ENCODE results near the gene DISC1.
A peak's percentile ranks its signal among the peaks of the same experiment; 100 is the strongest.
"Not testable (repeated sequence)": the region's sequence is repeated elsewhere in the genome, so short reads cannot be mapped to it uniquely, and the experiment has no call there.

The DISC1 gene

DNA sequence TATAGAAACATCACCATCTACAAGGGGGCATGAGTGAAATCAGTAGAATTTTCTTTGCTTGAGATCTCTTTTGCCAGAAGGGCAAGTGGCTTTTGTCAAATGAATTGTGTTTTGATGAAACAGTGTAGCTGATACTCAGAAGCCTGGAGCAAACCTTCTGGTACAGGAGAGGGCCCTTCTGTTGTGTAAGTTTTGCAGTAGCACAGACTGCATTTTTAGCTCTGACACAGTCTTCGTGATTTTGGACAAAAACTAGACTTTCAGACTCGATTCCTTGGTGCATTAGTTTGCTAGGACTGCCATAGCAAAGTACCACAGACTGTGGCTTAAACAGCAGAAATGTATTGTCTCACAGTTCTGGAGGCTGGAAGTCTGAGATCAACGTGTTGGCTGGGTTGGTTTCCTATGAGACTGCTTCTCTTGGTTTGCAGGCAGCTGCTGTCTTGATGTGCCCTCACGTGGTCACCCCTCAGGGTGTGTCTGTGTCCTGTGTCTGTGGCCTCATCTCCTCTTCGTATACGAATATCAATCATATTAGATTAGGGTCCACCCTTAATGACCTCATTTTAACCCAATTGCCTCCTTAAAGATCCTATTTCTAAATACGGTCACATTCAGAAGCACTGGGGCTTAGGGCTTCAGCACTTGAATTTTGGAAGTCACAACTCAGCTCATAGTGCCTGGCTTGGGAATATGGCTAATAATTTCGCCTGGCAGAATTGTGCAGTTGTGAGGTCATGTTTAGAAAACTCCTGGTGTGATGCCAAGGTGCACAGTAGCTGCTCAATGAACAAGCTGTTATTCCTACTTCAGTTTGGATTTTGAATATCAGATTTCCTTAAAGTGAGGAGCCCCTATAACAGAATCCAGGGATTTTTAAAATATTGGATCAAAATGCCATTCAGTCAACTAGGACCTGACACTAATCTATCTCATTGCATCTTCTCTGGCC is 21.2 kb upstream of the DISC1 start:
- DNase-seq (ENCODE audit: low read depth in 2 of 2): no peak

DNA sequence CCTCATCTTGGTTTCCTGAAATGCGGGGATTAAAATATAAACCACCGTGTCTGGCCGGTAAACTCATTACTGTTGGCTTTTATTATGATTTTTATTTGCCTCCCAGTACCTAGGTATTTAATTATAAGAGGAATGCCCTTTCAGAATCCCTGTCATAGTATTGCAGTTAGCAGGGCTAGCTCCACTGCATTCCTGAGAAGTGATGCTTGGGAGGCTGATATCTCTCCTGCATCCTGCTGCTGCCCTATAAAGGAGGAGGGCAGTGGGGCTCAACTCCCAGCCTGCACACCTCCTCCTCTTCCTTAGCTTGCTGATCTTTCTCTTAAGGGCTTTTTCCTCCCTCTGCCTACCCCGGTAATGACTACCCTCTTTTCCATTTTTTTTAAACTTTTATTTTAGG is 19.9 kb upstream of the DISC1 start:
- no peak for DNase-seq (ENCODE audit: low read depth in 2 of 2)

DNA sequence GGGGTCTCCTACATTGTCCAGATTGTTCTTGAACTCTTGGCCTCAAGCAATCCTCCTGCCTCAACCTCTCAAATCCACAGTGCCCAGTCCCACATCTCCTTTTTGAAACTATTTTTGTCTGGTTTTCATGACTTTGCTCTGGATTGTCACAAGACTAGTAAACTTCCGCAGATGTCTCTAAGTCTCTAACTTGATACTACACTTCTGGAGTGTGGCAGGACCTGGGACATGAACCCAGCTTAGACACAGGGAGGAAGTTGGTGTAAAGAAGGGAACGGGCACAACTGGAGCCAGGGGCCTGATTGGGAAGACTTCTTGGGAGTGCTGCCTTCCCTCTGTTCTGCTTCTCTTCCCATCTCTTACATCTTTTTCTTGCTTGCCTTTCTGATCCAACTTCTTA is 16.2 kb upstream of the DISC1 start:
- DNase-seq (ENCODE audit: low read depth in 2 of 2): no peak

DNA sequence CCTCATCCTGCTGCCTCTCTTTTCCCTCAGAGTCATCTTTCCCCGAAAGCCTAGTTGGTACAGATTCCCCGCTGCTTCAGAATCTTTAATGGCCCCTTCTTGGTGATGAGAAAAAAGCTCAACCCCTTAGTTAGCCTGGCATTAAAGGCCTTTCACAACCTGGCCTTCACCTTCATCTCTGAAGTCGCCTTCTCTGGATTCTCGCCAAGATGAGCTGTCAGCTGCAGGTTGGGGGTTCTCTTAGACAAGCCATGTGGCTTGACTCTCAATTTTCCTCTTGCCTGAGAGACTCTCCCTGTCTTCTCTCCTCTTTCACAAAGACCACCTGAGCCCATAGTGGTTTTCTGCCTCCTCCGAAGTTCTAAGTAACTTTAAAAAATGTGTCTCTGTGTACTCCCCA is 15.5 kb upstream of the DISC1 start:
- DNase-seq (ENCODE audit: low read depth in 2 of 2): no peak

DNA sequence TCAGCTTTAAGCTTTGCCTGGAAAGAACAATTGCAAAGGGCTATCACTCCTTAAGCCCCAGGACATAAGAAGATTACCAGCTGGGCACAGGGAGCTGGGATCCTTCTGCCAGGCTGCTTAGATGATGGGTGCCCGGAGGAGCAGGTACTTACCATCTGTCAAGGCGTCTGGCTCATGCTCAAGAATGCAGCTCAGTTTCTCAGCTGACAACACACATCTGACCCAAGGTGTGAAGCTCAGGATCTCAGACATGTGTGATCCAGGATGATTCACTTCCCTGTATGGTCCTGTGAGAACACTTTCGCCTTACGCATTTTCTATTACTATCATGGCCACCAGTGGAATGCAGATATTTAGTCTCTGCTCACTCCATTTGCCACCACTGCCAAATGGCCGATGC is 14.7 kb upstream of the DISC1 start:
- DNase-seq (ENCODE audit: low read depth in 2 of 2): no peak

DNA sequence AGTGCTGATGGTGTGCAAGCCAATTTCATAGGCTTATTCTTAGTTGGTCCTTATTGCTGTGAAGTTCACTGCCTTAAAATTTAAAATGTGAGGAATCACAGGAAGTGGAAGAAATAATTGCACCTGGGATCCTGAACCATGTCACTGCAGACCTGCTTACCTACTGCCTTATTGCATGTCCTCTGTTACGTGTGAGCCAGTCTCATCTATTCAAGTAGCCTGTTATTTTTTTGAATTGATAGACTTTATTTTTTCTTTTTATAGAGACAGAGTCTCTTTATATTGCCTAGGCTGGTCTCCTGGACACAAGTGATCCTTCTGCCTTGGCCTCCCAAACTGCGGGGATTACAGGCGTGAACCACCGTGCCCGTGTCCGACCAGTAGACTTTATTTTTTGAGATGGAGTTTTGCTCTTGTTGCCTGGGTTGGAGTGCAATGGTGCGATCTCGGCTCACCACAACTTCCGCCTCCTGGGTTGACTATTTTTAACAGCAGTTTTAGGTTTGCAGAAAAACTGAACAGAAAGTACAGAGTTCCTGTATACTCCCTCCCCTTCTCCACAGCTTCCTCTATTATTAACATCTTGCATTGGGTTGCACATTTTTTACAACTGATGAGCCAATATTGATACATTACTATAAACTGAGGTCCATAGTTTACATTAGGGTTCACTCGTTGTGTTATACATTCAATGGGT is 14.0 kb upstream of the DISC1 start:
- DNase-seq (ENCODE audit: low read depth in 2 of 2): no peak

DNA sequence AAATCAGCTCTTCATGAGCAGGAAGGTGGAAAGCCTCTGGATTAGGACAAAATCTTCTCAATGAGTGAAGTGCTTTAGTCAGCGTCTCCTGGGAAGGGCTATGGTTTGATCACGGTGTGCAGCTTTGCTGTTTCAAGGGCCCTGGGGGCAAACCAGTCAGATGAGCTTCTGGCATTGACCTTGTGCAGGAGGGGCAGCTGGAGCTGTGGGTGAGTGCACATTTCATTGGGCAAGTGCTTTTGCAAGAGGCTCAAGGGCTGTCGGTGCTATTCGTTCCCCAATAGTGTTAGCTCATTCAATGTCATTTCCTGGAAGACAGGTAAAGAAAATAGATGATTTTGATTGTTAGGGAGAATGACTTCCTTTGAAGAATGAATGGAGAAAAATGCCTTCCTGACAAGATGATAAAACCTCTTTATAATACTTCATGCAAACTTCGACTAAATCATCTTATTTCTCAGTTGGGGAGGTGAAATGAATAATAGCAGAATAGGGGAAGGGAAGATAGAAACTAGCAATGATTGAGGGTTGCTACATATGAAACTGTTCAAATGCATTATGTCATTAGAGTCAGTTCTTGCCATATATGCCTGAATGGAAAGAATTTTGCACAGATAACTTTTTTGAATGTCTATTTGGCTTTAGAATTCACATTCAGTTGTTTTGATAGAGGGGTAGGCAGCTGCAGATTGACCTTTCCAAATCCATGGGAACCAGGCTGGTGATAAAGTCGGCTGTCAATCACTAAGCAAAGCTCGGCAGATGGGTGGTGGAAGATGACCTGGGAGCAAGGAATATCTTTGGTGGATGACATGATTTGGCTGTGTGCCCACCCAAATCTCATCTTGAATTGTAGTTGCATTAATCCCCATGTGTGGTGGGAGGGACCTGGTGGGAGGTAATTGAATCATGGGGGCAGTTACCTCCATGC is 12.9 kb upstream of the DISC1 start:
- DNase-seq (ENCODE audit: low read depth in 2 of 2): no peak

DNA sequence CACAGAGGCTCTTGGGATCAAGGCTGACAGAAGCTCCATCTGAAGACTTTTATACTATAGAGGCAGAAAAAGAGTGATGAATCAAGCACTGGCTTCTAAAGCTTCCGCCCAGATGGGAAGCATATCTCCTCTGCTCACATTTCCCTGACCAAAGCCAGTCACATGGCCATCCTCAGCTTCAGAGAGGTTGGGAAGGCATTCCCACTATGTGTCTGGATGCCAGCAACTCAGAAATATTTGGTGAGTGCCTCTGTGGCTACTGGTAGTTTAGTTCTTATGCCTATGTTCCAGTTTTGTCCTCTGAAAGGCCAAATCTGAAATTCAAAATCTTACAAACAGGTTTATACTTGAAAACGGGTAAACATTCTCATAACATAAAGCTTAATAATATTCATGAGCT is 9.9 kb upstream of the DISC1 start:
- DNase-seq (ENCODE audit: low read depth in 2 of 2): no peak

DNA sequence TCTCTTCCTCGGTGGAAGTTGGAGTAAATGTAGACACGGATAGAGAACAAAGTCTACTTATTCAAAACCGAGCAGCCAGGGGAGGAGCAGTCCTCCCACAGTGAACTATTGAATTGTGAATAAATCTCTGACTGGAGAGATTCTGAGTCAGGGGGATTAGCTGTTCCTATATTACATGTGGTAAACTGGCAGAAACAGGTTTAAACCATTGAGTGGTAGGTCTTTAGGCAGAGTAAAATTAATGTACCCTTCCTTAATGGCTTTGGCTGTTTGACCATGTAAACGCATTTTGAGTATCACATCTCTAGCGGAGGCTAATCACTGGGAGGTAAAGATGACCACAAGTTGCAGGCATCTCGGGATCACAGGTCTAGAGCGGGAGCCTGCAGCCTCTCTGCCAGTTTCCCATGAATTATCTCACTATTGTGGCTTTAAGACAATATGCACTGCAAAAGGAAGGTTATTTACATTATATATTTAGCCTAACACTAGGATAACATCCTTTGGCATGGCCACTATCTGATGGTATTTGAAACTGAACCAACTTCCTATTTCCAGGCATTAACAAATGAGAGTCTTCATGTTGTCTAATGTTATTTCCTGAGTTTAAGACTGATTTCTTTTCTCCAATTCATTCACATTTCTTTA is 7.9 kb upstream of the DISC1 start:
- no peak for DNase-seq (ENCODE audit: low read depth in 2 of 2)

DNA sequence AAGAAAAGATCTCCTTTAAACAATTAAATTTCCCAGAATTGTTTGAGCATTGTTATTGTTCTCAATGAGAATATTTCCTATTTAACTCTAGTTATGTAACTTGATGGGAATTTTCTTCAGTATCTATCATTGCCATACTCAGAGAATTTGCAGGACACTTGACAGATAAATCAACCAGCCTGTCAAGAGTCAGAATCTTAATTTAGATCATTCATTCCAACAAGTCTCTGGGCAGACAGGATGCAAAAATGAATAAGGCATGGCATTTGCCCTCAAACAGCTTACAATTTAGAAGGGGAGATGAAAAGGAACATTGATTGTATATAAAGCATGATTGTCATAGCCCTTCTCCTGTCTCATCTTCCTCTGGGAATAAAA is 7.3 kb upstream of the DISC1 start:
- DNase-seq (ENCODE audit: low read depth in 2 of 2): no peak

DNA sequence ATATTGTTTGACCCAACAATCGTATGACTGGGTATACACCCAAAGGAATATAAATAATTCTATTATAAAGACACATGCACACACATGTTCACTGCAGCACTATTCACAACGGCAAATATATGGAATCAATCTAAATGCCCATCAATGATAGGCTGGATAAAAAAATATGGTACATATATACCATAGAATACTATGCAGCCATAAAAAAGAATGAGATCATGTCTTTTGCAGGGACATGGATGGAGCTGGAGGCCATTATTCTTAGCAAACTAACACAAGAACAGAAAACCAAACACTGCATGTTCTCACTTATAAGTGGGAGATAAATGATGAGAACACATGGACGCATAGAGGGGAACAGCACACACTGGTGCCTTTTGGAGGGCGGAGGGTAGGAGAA is 1.5 kb upstream of the DISC1 start:
- DNase-seq (ENCODE audit: low read depth in 2 of 2): not testable (repeated sequence)

DNA sequence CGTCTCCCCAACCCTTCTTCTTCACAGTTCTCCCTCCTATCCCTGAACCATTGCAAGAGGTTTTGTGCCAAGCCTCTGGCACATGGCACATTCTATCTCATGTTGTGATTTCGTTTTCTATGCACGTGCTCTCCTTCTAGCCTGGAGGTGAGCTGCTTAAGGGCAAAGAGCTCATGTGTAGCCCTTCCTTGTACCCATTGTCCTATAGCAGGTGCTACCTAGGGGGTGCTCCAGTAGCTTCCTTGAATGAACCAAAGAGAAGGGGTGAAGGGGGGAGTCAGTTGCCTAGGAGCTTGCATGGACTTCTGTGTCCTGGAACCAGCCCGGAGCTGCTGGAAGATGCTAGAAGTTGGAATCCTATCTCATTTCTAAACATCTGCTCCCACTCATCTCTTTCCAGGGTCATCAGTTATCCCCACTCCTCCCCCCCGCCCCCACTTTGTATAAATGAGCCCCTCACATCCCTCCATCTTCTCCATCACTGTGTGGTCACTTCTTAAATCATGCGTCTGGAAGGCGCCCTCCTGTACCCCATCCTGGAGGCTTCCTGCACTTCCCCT is 535 bp upstream of the DISC1 start:
- no peak for DNase-seq (ENCODE audit: low read depth in 2 of 2)

DNA sequence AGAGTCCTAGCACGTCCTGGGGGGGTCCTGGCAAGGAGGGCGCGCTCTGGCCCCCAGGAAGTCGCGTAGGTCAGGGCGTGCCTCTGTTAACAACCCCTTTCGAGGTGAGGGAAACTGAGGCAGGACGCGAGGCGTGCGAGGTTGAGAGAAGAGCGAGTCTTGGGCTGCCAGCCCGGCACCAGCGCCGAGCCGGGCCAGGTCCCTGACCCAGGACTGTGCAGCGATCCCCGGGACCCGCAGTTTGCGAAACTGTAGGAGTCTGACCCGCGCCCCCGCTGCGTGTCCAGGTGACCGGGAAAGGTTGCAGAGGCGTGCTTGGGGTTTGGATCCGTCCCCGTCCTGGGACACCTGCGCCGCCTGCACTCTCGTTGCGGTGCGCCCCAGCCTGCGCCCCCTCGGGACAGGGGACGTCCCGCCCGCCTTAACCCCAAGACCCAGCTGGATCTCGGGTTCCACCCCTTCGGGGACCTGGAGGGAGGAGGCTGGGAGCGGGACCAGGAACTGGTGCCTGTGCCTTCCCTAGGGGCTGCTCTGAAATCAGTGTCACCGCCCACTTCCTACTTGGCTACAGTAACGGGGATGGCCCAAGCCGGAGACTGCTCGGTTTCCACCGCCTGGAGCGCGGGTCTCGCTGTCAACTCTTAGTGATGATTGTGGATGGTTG is 493 bp downstream of the DISC1 start:
- peak in 1 of 2 experiments; percentile 32 for DNase-seq (ENCODE audit: low read depth in 2 of 2)

DNA sequence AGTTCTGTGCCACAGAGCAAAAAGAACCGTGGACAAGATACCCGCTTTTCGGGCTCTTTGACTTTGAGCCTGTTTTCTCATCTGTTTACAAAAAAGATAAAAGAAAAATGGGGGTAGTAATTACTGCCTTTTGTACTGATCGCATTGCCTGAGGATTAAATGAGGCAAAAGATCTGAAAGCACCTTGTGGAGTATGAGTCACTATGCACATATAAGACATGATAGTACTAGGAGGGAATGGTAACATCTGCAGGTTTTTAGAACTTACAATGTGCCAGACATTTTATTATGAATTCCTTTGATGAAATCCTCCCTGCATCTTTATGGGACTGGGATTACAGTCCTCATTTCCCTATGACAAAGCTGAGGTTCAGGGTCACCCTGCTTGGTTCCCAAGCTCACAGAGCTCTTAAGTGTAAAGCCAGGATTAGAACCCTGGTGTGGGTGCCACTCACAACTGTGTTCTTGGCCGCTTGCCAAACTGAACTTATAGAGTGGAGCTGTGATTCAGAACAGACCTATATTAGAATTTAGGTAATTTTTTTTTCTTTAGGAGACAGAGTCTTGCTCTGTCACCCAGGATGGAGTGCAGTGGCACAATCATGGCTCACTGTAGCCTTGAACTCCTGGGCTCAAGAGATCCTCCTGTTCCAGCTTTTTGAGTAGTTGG is 1.8 kb downstream of the DISC1 start:
- DNase-seq (ENCODE audit: low read depth in 2 of 2): peak; percentile 45 to 55

DNA sequence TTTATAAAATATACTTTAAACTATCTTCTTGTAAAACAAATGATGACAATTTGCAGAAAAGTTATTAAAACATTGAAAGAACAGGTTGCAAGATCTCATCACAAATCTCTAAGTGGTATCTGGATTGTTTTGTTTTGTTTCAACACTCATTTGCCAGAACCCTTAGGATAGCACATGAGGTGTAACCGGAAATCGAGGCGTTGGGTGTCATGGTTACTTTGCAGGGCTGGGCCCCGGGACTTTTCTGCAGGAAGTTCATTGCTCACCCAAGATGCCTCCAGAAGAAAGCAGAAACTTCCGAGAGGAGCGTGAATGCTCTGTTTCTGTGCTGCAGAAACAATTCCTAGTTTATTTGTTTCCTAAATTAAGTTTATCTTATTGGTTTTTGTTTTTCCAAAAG is 2.5 kb downstream of the DISC1 start:
- no peak for DNase-seq (ENCODE audit: low read depth in 2 of 2)

DNA sequence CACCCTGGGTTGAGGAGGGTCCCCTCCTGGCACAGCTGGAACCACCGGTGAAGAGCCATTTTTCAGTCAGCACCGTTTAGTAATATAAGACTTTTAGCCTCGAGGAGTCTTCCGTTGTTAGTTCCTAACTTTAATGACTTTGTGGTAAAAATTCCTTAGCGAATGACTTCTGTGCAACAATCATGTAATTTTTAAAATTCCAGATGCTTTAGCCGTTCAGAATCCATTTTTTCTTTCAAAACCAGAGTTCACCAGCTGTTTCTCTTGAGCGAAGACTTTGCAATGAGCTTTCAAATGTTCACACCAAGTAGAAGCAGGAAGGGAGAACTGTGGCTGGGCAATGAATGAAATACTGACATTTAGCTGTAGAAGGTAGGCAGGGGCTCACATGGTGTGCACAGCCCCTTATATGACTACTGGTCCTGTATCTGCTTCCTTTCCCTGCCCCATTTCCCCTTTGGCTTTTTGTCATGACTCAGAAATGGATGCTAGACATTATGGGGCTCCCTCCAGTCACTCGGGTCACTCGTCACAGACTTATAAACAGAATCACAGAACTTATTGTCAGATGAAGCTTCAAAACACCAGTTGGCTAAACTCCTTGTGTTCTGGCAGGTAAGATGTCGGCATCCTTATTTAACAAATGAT is 4.1 kb downstream of the DISC1 start:
- no peak for DNase-seq (ENCODE audit: low read depth in 2 of 2)

DNA sequence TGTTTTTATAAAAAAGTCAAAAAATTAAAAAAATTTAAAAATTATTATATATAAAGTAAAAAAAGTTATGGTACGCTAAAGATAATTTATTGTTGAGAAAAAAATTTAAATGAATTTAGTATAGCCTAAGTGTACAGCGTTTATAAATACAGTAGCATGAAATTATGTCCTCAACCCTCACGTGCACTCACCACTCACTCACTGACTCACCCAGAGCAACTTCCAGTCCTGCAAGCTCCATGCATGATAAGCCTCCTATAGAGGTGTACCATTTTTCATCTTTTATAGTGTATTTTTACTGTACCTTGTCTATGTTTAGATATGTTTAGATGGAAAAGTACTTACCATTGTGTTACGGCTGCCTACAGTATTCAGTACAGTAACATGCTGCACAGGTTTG is 5.1 kb downstream of the DISC1 start:
- no peak for DNase-seq (ENCODE audit: low read depth in 2 of 2)

DNA sequence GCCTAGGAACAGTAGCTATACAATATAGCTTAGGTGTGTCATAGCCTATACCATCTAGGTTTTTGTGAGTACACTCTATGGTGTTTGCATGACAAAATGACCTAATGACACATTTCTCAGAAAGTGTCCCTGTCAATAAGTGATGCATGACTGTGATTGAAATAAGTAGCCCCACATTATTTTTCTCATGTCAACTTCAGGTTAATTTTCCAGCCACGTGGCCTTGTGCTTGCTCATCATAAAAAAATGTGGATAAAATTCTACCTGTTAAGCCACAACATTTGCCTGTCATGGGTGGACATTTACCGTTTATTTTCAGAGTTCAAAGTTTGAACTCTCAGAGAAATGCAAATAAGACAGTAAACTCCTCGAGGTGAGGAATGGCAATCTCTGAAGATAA is 5.5 kb downstream of the DISC1 start:
- DNase-seq (ENCODE audit: low read depth in 2 of 2): no peak

DNA sequence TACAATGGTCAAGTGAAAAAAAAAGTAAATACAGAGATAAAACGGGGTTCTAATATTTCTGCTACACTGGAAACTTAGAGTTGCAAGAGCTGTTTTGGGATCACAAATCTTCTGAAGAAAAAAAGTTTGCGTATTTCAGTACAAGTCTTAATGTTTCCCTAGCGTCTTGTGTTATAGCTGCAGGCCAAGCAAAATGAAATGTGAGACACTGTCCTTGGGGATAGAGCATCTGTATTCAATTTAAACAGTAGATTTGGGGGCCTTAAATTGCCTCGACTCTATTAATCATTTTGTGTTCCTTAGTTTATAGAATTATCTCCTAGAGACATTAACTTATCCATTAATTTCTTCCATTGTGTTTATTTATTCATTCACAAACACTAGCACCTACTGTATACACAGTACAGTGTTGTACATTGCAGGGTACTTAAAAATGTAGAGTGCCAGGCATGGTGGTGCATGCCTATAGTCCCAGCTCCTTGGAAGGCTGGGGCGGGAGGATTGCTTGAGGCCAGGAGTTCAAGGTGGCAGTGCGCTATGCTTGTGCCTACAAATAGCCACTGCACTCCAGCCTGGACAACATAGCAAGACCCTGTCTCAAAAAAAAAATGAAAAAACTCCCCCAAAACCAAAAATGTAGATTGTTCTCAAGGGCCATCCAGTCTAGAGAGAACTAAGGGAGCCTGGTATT is 7.9 kb downstream of the DISC1 start:
- DNase-seq (ENCODE audit: low read depth in 2 of 2): no peak

Measured in stimulated activated CD4-positive, alpha-beta T cell treated with anti-CD3 and anti-CD28 coated beads, Interleukin-12 subunit alpha, Interleukin-12 subunit beta, amount 100 ng/mL, for 24 hours (primary cell).